Testis (tissue), 2 donors: Measurements from ENCODE around the gene F2RL1.

Source experiments
- POLR2A ChIP-seq: fragments of 450-650 bp; IDR thresholded peaks from one replicate; pipeline ENCODE4 v1.6.1; 2017; ENCODE audit warnings: antibody characterized with exemption, mild to moderate bottlenecking, moderate library complexity
- TF ChIP-seq, protein P1 (sequence below), 3 experiments: fragments of 450-650 bp in 2 of 3; fragments of 200-600 bp in 1 of 3; sonication (generic) in 1 of 3; IDR thresholded peaks; one replicate each; pipeline ENCODE4 v1.5.1; 2016 to 2019; ENCODE audit warnings: antibody characterized with exemption in 3 of 3, mild to moderate bottlenecking in 2 of 3, moderate library complexity in 1 of 3

GRCh38 chr5:76821136-76821535, 2.3 kb downstream of the F2RL1 start:
- no peak for TF ChIP-seq POLR2A
- TF ChIP-seq, protein P1, sequence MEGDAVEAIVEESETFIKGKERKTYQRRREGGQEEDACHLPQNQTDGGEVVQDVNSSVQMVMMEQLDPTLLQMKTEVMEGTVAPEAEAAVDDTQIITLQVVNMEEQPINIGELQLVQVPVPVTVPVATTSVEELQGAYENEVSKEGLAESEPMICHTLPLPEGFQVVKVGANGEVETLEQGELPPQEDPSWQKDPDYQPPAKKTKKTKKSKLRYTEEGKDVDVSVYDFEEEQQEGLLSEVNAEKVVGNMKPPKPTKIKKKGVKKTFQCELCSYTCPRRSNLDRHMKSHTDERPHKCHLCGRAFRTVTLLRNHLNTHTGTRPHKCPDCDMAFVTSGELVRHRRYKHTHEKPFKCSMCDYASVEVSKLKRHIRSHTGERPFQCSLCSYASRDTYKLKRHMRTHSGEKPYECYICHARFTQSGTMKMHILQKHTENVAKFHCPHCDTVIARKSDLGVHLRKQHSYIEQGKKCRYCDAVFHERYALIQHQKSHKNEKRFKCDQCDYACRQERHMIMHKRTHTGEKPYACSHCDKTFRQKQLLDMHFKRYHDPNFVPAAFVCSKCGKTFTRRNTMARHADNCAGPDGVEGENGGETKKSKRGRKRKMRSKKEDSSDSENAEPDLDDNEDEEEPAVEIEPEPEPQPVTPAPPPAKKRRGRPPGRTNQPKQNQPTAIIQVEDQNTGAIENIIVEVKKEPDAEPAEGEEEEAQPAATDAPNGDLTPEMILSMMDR (IDR thresholded peaks at IDR 0.05): no peak
